Measurements from ENCODE around the gene NHLRC4.

GRCh38 chr16:580141-580945 lies 13.5 kb downstream of the NHLRC4 start:
- TF ChIP-seq TARDBP (CRISPR knock-in tag; IDR thresholded peaks at IDR 0.05) (no peak), CREM (IDR thresholded peaks at IDR 0.05) (no peak), CREM (CRISPR knock-in tag; IDR thresholded peaks at IDR 0.05) (no peak), MAZ (IDR thresholded peaks at IDR 0.05; ENCODE audit: borderline replicate concordance, low read depth, low read length) (no peak), MAZ (CRISPR knock-in tag; IDR thresholded peaks at IDR 0.05; ENCODE audit: low read depth) (no peak), KDM5A (IDR thresholded peaks at IDR 0.05; ENCODE audit: borderline replicate concordance, low read length) (no peak), POLR2A (IDR thresholded peaks at IDR 0.05; ENCODE audit: insufficient read depth in 1 of 2, low read depth in 2 of 2, low read length in 2 of 2) (no peak), TAF1 (CRISPR knock-in tag; IDR thresholded peaks at IDR 0.05) (no peak), DMTF1 (CRISPR knock-in tag; IDR thresholded peaks at IDR 0.05) (no peak), ATF2 (CRISPR knock-in tag; IDR thresholded peaks at IDR 0.05) (no peak)
- TF ChIP-seq, protein P1, sequence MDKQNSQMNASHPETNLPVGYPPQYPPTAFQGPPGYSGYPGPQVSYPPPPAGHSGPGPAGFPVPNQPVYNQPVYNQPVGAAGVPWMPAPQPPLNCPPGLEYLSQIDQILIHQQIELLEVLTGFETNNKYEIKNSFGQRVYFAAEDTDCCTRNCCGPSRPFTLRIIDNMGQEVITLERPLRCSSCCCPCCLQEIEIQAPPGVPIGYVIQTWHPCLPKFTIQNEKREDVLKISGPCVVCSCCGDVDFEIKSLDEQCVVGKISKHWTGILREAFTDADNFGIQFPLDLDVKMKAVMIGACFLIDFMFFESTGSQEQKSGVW (CRISPR knock-in tag; IDR thresholded peaks at IDR 0.05; ENCODE audit: borderline replicate concordance) = no peak
